Upper lobe of right lung (tissue), 1 donor: ENCODE measurements around the gene PLEKHG4. TPM values are rescaled to one million over a fixed set of nuclear protein-coding genes. Genes with fewer than 3 reads are reported as not detected.

Experiments
- ATAC-seq: fragments of 200-7000 bp; cut with Tn5 transposase; one replicate; pipeline ENCODE4 v1.9.1; 2020; ENCODE audit warnings: mild to moderate bottlenecking, moderate library complexity
- DNase-seq: peaks from one replicate; pipeline ENCODE4 v3.0.0-alpha.2; 2020
- H3K27ac ChIP-seq: fragments of 200-600 bp; one replicate; pipeline ENCODE4 v1.8.0; 2022
- H3K27me3 ChIP-seq: fragments of 200-600 bp; one replicate; pipeline ENCODE4 v1.8.0; 2022; ENCODE audit warnings: mild to moderate bottlenecking
- H3K36me3 ChIP-seq: fragments of 200-600 bp; one replicate; pipeline ENCODE4 v1.8.0; 2022
- H3K4me1 ChIP-seq: fragments of 200-600 bp; one replicate; pipeline ENCODE4 v1.8.0; 2022
- H3K4me3 ChIP-seq: fragments of 200-600 bp; one replicate; pipeline ENCODE4 v1.8.0; 2022; ENCODE audit warnings: mild to moderate bottlenecking
- H3K9me3 ChIP-seq: fragments of 200-600 bp; one replicate; pipeline ENCODE4 v1.8.0; 2022
- CTCF ChIP-seq: fragments of 200-600 bp; IDR thresholded peaks from one replicate; pipeline ENCODE4 v1.8.0; 2022; ENCODE audit warnings: antibody characterized with exemption
- intact Hi-C: fragments of 100-400 bp; cut with DNase I; formaldehyde crosslinking; loops from one replicate; pipeline ENCODE4 v1.11.0; 2022
- total RNA-seq: library from RNA; stranded (reverse); fragmentation: NEBNext Ultra II Directional; extraction: Animal tissue kit (Norgen Biotek cat#: 25700); gene quantifications from one replicate; pipeline ENCODE4 v1.2.1, GENCODE V29; 2021
- donor health status: DM: no; HTN: yes; CAD: no; lungs with severe emphysema.

The PLEKHG4 gene
- total RNA-seq, 1 donor from 2014 or later, result 16.2 TPM

- no peak for TF ChIP-seq CTCF
- Histone ChIP-seq H3K4me1 (peaks cover 45% of the 10 kb centered on the region), H3K27ac (peak within 1 kb of the TSS; percentile 83), H3K36me3 (no peaks in the 10 kb centered on the region), H3K4me3 (peak within 1 kb of the TSS; percentile 70), H3K9me3 (no peaks in the 10 kb centered on the region), H3K27me3 (no peaks in the 10 kb centered on the region)
- intact Hi-C loops, result no loop called here
- ATAC-seq (peak; percentile 87), DNase-seq (peak; percentile 99)
Measured at GRCh38 chr16:67247192-67248072, 31.9 kb upstream of the PLEKHG4 start, which contains the start of gene FHOD1. FHOD1 (minus strand) TSS chr16:67247481; CDS start chr16:67247410, 71 bp downstream.

- no peak for DNase-seq
- Histone ChIP-seq H3K27me3 (no peaks in the 10 kb centered on the region), H3K36me3 (no peaks in the 10 kb centered on the region), H3K4me3 (peak overlapping the region; percentile 70), H3K9me3 (no peaks in the 10 kb centered on the region), H3K4me1 (peaks cover 39% of the 10 kb centered on the region), H3K27ac (peak overlapping the region; percentile 11)
- ATAC-seq, result no peak
- intact Hi-C loops, result no loop called here
- TF ChIP-seq CTCF, result no peak
Measured at GRCh38 chr16:67248073-67248400, 31.3 kb upstream of the PLEKHG4 start.

- peak; percentile 16 for TF ChIP-seq CTCF
- H3K36me3 ChIP-seq, result no peaks in the 10 kb centered on the region
- DNase-seq, result peak; percentile 74
- peak within 1 kb of the TSS; percentile 70 for H3K4me3 ChIP-seq
- H3K27ac ChIP-seq, result peak within 1 kb of the TSS; percentile 11
- H3K27me3 ChIP-seq, result no peaks in the 10 kb centered on the region
- no peak for ATAC-seq
- no peaks in the 10 kb centered on the region for H3K9me3 ChIP-seq
- peaks cover 33% of the 10 kb centered on the region for H3K4me1 ChIP-seq
- intact Hi-C loops, result no loop called here
Measured at GRCh38 chr16:67248401-67249177, 30.7 kb upstream of the PLEKHG4 start, which contains the start of gene SLC9A5. SLC9A5 (plus strand) TSS chr16:67248979; CDS start chr16:67249015, 36 bp downstream.

GRCh38 chr16:67249178-67250044 lies 29.9 kb upstream of the PLEKHG4 start:
- Histone ChIP-seq H3K27me3 (no peaks in the 10 kb centered on the region), H3K36me3 (no peaks in the 10 kb centered on the region), H3K4me1 (peaks cover 25% of the 10 kb centered on the region), H3K4me3 (peak overlapping the region; percentile 70), H3K27ac (no peak overlapping the region), H3K9me3 (no peaks in the 10 kb centered on the region)
- intact Hi-C loops, result no loop called here
- peak; percentile 1 for TF ChIP-seq CTCF
- DNase-seq (no peak), ATAC-seq (no peak)

GRCh38 chr16:67250045-67250327 lies 29.3 kb upstream of the PLEKHG4 start:
- intact Hi-C loops, result no loop called here
- DNase-seq (no peak), ATAC-seq (no peak)
- Histone ChIP-seq H3K27ac (no peak overlapping the region), H3K36me3 (no peaks in the 10 kb centered on the region), H3K9me3 (no peaks in the 10 kb centered on the region), H3K4me1 (peaks cover 19% of the 10 kb centered on the region), H3K27me3 (no peaks in the 10 kb centered on the region), H3K4me3 (no peak overlapping the region)
- TF ChIP-seq CTCF, result no peak
